ENCODE measurements around the gene KLHDC8A. TPM values are rescaled to one million over a fixed set of nuclear protein-coding genes. Genes with fewer than 3 reads are reported as not detected.
A peak's percentile ranks its signal among the peaks of the same experiment; 100 is the strongest.
"Not testable (repeated sequence)": the region's sequence is repeated elsewhere in the genome, so short reads cannot be mapped to it uniquely, and the experiment has no call there.

The KLHDC8A gene
- total RNA-seq, 1 donor: not detected

DNA sequence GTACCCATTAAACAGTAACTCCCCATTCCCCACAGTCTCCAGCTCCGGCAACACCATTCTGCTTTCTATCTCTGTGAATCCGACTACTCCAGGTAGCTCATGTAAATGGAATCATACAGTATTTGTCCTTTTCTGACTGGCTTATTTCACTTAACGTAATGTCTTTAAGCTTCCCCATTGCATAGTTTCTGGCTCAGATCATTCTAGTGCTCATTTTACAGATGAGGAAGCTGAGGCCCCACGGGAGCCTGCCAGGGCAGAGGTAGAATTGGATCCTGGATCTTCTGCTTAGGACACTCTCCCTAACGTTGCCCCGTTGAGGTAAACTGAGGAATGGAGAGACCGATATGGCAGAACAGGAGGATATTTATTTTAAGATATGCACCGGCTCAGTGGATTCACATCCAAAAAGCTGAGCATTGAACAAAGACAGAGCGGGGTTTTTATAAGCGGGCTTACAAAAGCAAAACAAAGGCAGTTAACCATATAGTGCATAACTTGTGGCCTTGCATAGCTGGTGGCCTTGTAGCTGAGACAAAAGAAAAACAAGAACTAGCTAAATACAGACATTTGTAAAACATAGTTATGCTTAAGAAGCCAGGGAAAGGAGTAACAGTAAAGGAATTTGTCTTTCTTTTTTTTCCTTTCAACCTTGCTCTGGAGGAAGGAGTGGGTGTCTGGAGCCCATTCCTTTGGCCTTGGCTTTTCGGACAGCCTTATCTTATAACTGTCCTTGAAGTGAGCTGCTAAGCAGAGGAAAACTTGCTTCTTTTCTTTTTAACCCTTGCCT is 15.3 kb upstream of the KLHDC8A start:
- peak; percentile 90 for DNase-seq (ENCODE audit: low read depth)
- TF ChIP-seq, protein P1, sequence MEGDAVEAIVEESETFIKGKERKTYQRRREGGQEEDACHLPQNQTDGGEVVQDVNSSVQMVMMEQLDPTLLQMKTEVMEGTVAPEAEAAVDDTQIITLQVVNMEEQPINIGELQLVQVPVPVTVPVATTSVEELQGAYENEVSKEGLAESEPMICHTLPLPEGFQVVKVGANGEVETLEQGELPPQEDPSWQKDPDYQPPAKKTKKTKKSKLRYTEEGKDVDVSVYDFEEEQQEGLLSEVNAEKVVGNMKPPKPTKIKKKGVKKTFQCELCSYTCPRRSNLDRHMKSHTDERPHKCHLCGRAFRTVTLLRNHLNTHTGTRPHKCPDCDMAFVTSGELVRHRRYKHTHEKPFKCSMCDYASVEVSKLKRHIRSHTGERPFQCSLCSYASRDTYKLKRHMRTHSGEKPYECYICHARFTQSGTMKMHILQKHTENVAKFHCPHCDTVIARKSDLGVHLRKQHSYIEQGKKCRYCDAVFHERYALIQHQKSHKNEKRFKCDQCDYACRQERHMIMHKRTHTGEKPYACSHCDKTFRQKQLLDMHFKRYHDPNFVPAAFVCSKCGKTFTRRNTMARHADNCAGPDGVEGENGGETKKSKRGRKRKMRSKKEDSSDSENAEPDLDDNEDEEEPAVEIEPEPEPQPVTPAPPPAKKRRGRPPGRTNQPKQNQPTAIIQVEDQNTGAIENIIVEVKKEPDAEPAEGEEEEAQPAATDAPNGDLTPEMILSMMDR (IDR thresholded peaks at IDR 0.05; ENCODE audit: insufficient read depth, low read length): no peak
- no peak overlapping the region for H3K4me3 ChIP-seq (ENCODE audit: low read depth, low read length)

DNA sequence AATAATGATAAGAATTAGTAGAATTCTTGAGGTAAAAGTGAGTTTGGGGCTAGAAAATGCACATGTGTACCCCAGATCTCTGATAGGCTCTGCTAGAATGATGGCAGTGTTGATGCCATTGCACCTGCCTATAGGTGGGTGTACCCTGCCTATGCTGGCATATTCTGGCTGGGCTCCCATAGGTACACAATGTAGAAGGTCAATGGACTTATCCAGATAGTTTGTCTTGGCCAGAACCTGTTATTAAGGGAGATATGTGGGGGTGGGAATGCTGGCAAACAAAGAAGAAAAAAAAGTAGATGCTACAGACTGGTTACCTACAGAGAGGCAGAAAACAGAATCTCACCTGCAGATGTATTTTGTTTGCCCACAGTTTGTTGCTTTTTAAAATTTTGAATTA is 14.1 kb upstream of the KLHDC8A start:
- DNase-seq (ENCODE audit: low read depth): no peak
- TF ChIP-seq, protein P1 (IDR thresholded peaks at IDR 0.05; ENCODE audit: insufficient read depth, low read length): no peak
- H3K4me3 ChIP-seq (ENCODE audit: low read depth, low read length): no peak overlapping the region

DNA sequence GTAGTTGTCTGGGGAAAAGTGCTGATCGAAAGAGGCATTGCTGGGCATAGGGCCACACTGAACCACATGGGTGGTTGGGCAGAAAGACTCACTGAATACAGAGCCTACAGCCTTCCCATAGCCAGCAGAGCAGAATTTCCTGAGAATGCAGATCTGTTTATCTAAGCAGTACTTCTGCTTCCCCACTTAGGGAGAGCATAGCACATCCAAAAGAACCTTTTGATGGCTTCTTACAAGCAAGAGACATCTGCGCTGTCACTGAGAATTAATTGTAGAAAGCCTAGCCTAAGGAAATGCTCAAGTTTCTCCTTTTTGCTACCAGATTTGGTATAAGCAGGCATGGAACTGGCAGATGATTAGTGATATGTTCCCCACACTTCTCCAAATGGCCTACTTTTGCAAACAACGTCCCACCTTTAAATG is 13.0 kb upstream of the KLHDC8A start:
- H3K4me3 ChIP-seq (ENCODE audit: low read depth, low read length): no peak overlapping the region
- DNase-seq (ENCODE audit: low read depth): peak; percentile 37
- TF ChIP-seq, protein P1 (IDR thresholded peaks at IDR 0.05; ENCODE audit: insufficient read depth, low read length): no peak

DNA sequence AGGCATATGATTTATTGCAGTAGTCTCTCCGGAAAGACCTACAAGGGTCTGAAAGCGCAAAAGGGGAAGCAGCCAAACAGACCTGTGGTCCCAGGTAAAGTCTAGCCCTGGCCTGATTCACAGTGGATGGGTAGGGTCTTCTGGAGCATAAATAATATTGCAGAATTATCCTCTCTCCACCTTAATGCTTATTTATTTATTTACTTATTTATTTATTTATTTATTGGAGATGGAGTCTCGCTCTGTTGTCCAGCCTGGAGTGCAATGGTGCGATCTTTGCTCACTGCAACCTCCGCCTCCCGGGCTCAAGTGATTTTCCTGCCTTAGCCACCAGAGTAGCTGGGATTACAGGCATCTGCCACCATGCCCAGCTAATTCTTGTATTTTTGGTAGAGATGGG is 11.8 kb upstream of the KLHDC8A start:
- no peak for DNase-seq (ENCODE audit: low read depth)
- no peak overlapping the region for H3K4me3 ChIP-seq (ENCODE audit: low read depth, low read length)
- TF ChIP-seq, protein P1 (IDR thresholded peaks at IDR 0.05; ENCODE audit: insufficient read depth, low read length): no peak

DNA sequence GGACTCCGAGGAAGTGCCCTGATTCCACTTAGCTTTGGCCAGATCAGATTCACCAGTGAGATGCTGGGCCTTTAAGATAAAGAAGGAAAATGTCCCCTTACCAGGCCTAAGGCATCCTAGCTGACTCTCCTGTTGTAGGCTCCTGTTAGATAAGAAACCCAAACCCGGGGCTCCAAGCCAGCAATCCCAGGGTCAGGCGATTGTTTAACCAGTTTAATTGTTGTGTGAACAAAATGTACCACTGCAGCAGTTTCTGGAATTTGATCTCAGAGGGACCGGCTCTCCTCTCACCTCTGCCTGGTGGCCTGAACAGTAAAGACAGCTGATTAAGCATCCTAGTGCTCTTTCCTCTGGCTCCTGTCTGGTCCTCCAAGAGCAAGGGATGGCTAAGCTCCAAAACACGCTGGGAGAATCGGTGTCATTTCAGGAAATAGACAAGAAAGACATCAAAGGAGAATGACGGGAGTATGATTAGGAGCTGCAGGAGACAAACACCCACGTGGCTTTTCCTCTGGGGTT is 9.3 kb upstream of the KLHDC8A start:
- peak; percentile 82 for DNase-seq (ENCODE audit: low read depth)
- TF ChIP-seq, protein P1 (IDR thresholded peaks at IDR 0.05; ENCODE audit: insufficient read depth, low read length): no peak
- H3K4me3 ChIP-seq (ENCODE audit: low read depth, low read length): no peak overlapping the region

DNA sequence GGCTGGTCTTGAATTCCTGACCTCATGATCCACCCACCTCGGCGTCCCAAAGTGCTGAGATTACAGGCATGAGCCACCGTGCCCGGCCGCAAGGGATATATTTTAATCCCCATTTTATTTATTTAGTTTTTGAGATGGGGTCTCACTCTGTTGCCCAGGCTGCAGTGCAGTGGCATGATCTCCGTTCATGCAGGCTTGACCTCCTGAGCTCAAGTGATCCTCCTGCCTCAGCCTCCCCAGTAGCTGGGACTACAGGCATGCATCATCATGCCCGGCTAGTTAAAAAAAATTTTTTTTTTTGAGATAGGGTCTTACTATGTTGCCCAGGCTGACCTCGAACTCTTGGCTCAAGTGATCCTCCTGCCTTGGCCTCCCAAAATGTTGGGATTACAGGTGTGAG is 8.4 kb upstream of the KLHDC8A start:
- not testable (repeated sequence) for H3K4me3 ChIP-seq (ENCODE audit: low read depth, low read length); DNase-seq (ENCODE audit: low read depth)

DNA sequence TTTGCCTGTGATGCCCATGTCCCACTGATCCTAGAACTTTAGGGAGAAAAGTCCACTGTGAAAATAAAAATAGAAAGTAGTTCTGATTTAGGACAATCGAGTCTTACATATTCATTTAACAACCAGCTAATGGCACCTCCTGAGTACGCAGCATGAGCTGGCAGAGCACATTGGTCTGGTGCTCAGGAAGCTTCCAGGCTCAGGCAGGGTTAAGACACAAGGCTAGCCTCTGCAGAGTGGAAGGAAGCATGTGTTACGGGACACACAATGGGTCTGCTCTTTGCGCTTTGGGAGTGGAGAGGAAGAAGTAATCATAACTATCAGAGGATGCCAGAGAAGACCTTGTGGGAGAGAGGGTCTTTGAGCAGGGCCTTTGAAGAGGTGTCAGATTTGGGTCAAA is 4.2 kb upstream of the KLHDC8A start:
- DNase-seq (ENCODE audit: low read depth): no peak
- H3K4me3 ChIP-seq (ENCODE audit: low read depth, low read length): no peak overlapping the region
- TF ChIP-seq, protein P1 (IDR thresholded peaks at IDR 0.05; ENCODE audit: insufficient read depth, low read length): no peak

Data from fibroblast of the aortic adventitia (primary cell).